ENCODE measurements around the gene ELK1. TPM values are rescaled to one million over a fixed set of nuclear protein-coding genes. Genes with fewer than 3 reads are reported as not detected.
A peak's percentile ranks its signal among the peaks of the same experiment; 100 is the strongest.

The ELK1 gene
- total and polyA plus RNA-seq, 10 of the 15 experiments (the other 5 are each of a cell fraction or from before 2014, with no cell fraction given), result 4.1 to 55.5 (median 32.9) TPM

GRCh38 chrX:47637546-47638195 is 12.7 kb downstream of the ELK1 start (continued):
- no peak for TF ChIP-seq BCL3 (IDR thresholded peaks at IDR 0.05; ENCODE audit: borderline replicate concordance, insufficient read depth, low read depth, low read length, poor library complexity, severe bottlenecking)
- no peak for TF ChIP-seq SUZ12 (IDR thresholded peaks at IDR 0.05; ENCODE audit: unreplicated experiment)

GRCh38 chrX:47634871-47635575 is 15.3 kb downstream of the ELK1 start:
- Histone ChIP-seq H3K36me3 (ENCODE audit: control insufficient read depth in 2 of 2, insufficient read depth in 2 of 2, low read length in 1 of 2) (peaks cover 0 to 6% of the 10 kb centered on the region in 2 experiments; a peak in 3 of 4 replicates), H3K4me1 (ENCODE audit: control insufficient read depth, insufficient read depth, low read length) (peaks cover 24% of the 10 kb centered on the region), H3K79me2 (ENCODE audit: control insufficient read depth, insufficient read depth, low read length) (no peaks in the 10 kb centered on the region), H3K4me3 (no peak overlapping the region), H3K27ac (ENCODE audit: control insufficient read depth, insufficient read depth) (peak overlapping the region; percentile 87), H2AFZ (ENCODE audit: control insufficient read depth, low read depth, low read length) (no peak overlapping the region), H3K9ac (ENCODE audit: control insufficient read depth, insufficient read depth, low read length) (no peak overlapping the region), H3K9me3 (replicated peaks; ENCODE audit: control insufficient read depth, insufficient read depth, low read length) (no peaks in the 10 kb centered on the region; the same call in 2 of the 3 replicates), H3K4me2 (ENCODE audit: control insufficient read depth, insufficient read depth) (no peak overlapping the region), H3K27me3 (replicated peaks in 1 of 2; ENCODE audit: control insufficient read depth in 2 of 2, insufficient read depth in 2 of 2, low read length in 1 of 2) (no peaks in the 10 kb centered on the region), H4K20me1 (ENCODE audit: control insufficient read depth, insufficient read depth) (no peaks in the 10 kb centered on the region)
- peak; percentile 7; the same call in 1 of the 3 replicates for ATAC-seq
- ChIA-PET RAD21 (ENCODE audit: unreplicated experiment) (interaction anchor here (2.1 kb wide), 1 partner anchor 9 kb away, joined by 6 read pairs; no protein-coding TSS in a partner anchor), POLR2A (no interaction called here), CTCF (no interaction called here), SMC1A (ENCODE audit: uncharacterized antibody, unreplicated experiment) (interaction anchor here (0.6 to 1.1 kb wide), 2 partner anchors 8 to 417 kb away, joined by 3 to 4 read pairs; no protein-coding TSS in a partner anchor)
- in situ Hi-C loops (cut with MboI), result no loop called here
- intact Hi-C loops (cut with micrococcal nuclease; ENCODE audit: unreplicated experiment), result loop anchor here (10.0 kb wide), 1 partner anchor 150 kb away; the partner anchor contains the start of gene ZNF41
- 72% methylated on average over 16 of the region's 16 CpGs for WGBS (ENCODE audit: insufficient coverage, insufficient replicate concordance, low lambda C conversion rate, missing lambda C conversion rate)
- FAIRE-seq, result no peak
- BruUV-seq (replicated peaks), result no TSS peak
- no peak for DNase-seq (ENCODE audit: low read depth, low spot score)
- TF ChIP-seq RUNX3 (IDR thresholded peaks at IDR 0.05; ENCODE audit: low read length) (peak; percentile 68), TARDBP (IDR thresholded peaks at IDR 0.05; ENCODE audit: borderline replicate concordance) (no peak), SKIL (IDR thresholded peaks at IDR 0.05; ENCODE audit: low read depth, poor library complexity, severe bottlenecking) (peak; percentile 70), MTA2 (IDR thresholded peaks at IDR 0.05; ENCODE audit: low read depth) (peak; percentile 60; the same call in 1 of the 2 replicates), POLR2A (IDR thresholded peaks at IDR 0.05; ENCODE audit: low read depth, low read length) (0 out of 2 replicates have a peak, but pooled peaks have one; percentile 18), ZBTB40 (IDR thresholded peaks at IDR 0.05; ENCODE audit: borderline replicate concordance) (no peak)
